Measurements from ENCODE around the gene CANX.
A peak's percentile ranks its signal among the peaks of the same experiment; 100 is the strongest.
"Not testable (repeated sequence)": the region's sequence is repeated elsewhere in the genome, so short reads cannot be mapped to it uniquely, and the experiment has no call there.

The CANX gene

DNA sequence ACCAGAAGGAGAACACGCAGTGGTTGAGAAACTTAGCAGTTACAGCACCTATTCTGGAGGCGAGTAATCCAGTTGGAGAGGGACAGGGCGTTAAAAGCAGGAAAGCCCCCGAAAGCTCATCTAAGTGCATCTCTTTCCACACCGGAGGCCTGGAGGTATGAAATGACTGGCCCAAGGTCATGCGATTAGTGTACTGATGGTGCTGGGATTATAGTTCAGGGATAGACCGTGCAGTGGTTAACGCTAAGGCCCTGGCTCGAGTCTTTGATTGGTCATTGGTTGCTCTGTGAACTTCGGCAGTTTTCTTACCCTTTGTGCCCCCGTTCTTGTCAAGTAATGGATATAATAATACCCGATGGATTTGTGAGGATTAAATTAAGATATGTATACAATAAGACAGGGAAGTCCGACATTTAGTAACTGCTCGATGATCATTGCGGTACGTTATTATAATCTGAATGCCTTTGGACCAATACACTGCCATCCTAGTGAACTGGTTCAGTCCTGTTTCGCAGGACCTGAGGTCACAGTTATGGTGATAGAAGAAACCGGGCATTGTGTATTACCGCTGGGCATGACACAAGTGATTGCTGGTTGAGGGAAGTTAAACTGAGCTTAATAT, 960 bp downstream of the CANX start:
- peak in 1 of 2 experiments; percentile 11 for DNase-seq

DNA sequence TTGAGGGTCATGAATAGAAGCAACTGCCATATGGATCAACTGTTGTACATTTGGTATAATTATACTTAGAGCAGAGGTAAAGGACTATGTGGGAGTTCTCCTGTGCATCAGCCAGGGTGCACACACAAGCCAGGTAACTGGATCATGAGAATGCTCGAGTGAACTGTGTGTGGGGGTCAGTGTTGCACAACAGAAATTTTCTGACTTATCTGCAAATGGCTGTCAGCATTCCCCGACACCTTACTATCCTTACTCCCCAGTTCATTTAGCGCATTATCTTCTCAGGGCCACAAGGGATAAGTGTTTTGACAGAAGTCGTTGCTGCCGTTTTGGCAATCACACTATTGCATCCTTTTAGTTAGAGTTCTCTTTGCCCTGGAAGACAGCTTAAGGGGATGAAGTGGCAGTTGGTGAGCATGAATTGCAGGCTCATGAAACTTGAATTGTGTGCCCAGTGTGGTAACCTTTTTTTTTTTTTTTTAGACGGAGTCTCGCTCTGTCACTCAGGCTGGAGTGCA, 1.7 kb downstream of the CANX start:
- no peak for DNase-seq

GRCh38 chr5:179716286-179716685, 17.5 kb downstream of the CANX start:
- no peak for DNase-seq

DNA sequence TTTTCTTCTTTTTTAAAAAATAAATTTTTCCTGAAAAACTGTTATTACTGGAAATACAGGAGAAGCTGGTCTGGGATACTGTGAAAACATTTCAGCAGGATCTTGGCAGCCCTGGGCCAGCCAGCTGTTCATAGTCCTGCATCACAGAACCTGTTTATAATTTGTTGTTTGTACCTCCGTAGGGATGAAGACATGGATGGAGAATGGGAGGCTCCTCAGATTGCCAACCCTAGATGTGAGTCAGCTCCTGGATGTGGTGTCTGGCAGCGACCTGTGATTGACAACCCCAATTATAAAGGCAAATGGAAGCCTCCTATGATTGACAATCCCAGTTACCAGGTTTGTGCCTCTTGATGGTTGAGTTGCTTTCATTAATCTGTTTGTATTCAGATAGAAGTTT, 21.5 kb downstream of the CANX start:
- DNase-seq, result no peak

DNA sequence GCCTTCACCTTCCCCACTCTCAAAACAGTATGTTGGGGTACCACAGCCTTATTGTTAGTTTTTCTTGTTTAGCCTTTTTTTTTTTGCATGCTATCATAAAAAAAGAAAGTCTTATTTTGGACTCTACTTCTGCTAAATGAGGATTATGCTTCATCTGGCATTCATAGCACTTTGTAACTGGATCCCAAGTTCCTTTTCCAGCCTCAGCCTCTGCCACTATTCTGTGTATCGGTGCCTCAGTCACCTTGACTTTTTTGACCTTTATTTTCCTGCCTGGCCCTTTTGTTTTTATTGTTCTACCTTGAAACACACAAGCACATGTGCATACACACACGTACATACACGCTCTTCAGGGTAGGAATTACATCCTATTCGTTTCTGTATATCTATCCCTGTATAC, 25.4 kb downstream of the CANX start:
- no peak for DNase-seq

DNA sequence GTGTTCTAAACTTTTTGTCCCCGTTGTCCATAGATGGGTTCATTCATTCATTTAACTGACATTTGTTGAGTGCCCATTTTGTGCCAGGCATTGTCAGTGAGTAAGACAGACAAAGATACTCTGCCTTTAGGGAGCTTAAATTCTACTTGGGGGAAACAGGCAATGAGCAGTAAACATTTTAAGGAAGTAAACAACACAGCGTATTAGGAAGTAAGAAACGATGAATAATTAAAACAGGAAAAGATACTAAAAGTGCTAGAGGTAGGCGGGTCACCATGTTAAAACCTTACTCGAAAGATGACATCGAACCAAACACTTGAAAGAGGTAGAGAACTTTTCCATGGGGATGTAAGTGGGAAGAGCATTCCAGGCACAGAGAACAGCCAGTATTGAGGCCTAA, 28.3 kb downstream of the CANX start:
- no peak for DNase-seq

DNA sequence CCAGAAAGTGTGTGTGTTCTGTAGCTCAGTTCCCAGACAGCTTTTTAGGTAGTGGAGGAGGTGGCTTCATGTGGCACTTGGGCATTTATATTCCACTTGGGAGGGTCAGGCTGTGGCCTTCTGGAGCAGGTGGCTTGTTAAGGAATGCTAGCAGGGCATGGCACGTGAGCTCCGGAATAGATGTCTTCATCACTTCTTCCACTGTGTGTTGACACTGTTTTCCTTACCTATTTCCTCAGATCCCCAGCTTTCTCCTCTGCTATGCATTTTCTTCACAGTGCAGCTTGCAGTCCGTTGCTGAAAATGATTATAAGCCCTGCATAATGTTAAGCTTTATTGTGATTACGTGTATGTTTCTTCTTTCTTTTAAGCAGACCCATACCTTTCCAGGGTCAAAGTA, 30.5 kb downstream of the CANX start:
- no peak for DNase-seq

GRCh38 chr5:179729727-179730126, 31.0 kb downstream of the CANX start:
- no peak for DNase-seq

DNA sequence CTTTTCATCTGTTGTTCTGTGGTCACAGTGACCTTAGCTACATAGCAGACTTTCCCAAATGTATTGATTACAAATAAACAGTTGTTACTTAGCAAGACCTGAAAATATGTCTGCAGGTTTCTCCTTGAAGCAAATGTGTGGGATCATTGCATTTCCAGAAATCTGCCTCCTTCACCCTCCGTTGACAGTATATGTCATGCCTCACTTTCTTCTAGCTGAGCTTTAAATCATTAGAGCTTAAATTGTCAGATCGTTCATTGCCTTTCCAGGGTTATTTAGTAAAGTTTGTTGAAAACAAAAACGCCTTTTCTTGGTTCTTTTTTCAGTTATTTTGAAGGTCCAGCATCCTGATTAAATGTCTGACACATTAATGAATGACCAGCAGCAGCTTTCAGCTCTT, 31.6 kb downstream of the CANX start:
- no peak for DNase-seq

GRCh38 chr5:179730852-179731251, 32.1 kb downstream of the CANX start:
- DNase-seq, result no peak

DNA sequence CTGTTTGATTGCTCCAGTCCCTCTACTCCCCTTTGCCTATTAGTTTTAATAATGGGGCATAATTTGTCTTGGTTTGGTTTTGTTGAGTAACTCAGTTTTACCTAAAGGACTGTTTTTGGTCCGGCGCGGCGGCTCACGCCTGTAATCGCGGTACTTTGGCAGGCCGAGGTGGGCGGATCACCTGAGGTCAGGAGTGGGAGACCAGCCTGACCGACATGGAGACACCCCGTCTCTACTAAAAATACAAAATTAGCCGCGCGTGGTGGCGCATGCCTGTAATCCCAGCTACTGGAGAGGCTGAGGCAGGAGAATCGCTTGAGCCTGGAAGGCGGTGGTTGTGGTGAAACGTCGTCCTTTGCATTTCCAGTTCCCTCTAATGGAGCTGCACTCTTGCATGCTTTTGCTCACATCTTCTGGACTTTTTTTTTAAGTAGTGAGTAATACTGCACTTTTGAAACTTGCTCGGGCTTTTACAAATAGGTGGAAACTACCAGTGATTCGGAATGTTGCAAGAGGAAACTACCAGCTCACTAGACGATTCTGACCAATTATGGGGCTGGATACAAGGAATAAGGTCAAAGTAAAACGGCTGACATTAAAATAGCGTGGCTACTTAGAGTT, 33.1 kb downstream of the CANX start:
- DNase-seq, result no peak

- peak; percentile 99 for DNase-seq
Observed at GRCh38 chr5:179732412-179732917, 33.7 kb downstream of the CANX start, which contains the start of gene MAML1. MAML1 (plus strand) TSS chr5:179732822; CDS start chr5:179733113, 291 bp downstream.

GRCh38 chr5:179732918-179733771, 34.4 kb downstream of the CANX start:
- DNase-seq, result peak in 1 of 2 experiments; percentile 40

- no peak for DNase-seq
Observed at GRCh38 chr5:179733772-179734126, 35.0 kb downstream of the CANX start.

DNA sequence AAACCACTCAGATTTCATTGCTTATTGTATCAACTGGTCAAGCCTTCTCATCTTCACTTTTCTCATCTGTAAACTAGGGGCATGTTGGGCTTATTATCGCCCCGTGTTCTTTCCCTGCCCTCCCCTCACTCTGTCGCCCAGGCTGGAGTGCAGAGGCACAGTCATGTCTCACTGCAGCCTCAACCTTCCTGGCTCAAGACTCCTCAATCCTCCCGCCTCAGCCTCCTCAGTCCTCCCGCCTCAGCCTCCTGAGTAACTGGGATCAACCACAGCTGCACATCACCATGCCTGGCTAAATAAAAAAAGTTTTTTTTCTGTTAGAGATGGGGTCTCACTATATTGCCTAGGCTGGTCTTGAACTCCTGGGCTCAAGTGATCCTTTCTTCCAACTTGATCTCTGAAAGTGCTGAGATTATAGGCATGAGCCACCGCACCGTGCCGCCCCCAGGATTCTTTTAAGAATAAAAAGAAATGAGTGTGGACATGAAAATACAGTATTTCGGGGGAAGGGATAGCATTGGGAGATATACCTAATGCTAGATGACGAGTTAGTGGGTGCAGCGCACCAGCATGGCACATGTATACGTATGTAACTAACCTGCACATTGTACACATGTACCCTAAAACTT, 35.9 kb downstream of the CANX start:
- DNase-seq, result no peak

- no peak for DNase-seq
Observed at GRCh38 chr5:179738742-179739141, 40.0 kb downstream of the CANX start.

GRCh38 chr5:179744106-179744505, 45.3 kb downstream of the CANX start:
- not testable (repeated sequence) for DNase-seq

GRCh38 chr5:179746872-179747271, 48.1 kb downstream of the CANX start:
- no peak for DNase-seq

- DNase-seq, result no peak
Observed at GRCh38 chr5:179747811-179748210, 49.0 kb downstream of the CANX start.

DNA sequence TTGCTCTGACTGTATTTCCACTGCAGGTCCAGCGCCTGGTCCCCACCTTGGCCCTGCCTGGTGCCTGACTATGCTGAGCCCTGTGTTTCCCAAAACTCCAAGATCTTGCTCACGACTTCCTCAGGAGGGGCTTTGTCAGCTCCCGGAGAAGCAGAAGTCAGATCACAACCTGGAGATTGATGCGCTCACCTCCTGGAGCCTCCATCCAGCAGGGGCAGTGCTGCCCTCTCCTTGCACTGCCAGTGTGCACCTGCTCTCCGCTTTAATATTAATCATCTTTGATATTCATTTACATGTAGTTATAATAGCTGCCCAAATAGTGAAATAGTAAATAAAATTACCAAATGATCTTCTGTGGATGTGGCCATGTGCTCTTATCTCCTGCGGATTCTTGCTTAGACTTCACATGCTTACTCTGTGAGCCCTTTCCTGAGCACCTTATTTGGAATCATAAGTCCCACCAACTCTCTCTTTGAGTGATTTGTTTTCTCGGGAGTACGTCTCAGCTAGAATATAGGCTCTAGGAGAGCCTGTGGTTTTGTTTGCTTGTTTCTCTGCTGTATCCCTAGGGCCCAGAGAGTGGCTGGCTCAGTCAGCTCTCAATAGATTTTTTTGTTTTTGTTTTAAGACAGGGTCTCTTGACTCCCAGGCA, 51.2 kb downstream of the CANX start:
- DNase-seq, result no peak

DNA sequence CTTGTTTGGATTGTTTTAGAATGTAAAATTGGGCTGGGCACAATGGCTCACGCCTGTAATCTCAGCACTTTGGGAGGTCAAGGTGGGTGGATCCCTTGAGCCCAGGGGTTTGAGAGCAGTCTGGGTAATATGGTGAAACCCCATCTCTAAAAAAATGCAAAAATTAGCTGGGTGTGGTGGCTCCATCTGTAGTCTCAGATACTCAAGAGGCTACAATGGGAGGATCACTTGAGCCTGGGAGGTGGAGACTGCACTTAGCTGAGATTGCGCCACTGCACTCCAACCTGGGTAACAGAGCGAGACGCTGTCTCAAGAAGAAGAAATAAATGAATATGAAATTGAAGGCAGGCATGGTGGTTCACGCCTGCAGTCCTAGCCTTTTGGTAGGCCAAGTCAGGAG, 55.2 kb downstream of the CANX start:
- no peak for DNase-seq

DNA sequence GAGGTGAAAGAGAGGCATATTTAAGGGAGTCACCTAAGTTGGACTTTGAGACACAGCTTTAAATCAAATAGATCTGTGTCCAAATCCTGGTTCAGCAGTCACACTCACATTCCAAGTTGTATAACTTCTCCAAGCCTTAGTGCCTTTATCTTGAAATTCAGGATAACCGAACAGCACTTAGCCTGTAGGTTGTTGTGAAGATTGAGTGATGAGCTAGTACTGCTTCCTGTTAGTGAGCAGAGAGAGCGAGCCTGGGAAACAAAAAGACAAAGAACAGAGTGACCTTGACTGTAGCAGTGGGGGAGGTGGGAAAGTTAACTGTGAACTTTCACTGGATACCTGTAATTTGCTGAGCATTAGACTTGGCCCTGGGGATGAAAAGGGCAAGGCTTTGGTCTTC, 56.3 kb downstream of the CANX start:
- DNase-seq, result no peak

DNA sequence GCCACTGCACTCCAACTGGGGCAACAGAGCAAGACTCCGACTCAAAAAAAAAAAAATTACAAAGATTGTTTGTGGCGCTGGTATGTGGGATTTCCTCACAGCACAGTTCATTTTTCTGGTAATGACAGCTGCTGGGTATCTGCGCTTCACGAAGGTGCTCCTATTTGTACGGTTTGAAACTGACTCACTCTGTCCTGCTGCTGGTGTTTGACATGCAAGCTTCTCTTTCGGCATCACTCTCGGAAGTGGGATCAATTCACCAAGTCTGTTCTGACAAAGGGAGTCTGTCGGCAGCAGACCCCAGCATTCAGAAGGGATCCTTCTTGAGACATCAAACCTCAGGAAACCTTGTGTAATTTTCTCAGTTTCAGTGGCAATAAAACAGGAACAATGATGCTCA, 60.2 kb downstream of the CANX start:
- DNase-seq, result no peak

Measured in SHP77 (cell line).